Measurements from ENCODE around the gene ATL2. TPM values are rescaled to one million over a fixed set of nuclear protein-coding genes. Genes with fewer than 3 reads are reported as not detected.
"Not testable (repeated sequence)": the region's sequence is repeated elsewhere in the genome, so short reads cannot be mapped to it uniquely, and the experiment has no call there.

Gene ATL2
- total RNA-seq, 2 experiments from 2014 or later = 52.8 to 54.5 TPM

GRCh38 chr2:38415023-38415422, 38.0 kb upstream of the ATL2 start:
- Mint-ChIP-seq H3K4me1 (ENCODE audit: low read depth) (no peaks in the 10 kb centered on the region), H3K36me3 (ENCODE audit: low read depth) (peaks cover 10% of the 10 kb centered on the region), H3K27me3 (no peaks in the 10 kb centered on the region), H3K4me3 (no peak overlapping the region), H3K9me3 (peaks cover 12% of the 10 kb centered on the region), H3K27ac (no peak overlapping the region)
- TF ChIP-seq CTCF (IDR thresholded peaks at IDR 0.05) = no peak
- ChIA-PET POLR2A (no interaction called here), CTCF (interaction anchor here (1.4 to 1.5 kb wide), 2 partner anchors 36 to 93 kb away, joined by 3 read pairs; no protein-coding TSS in a partner anchor)
- intact Hi-C loops (cut with micrococcal nuclease) = no loop called here
- ATAC-seq = no peak
- DNase-seq = no peak

GRCh38 chr2:38412235-38412871, 35.3 kb upstream of the ATL2 start:
- POLR2A ChIA-PET; CTCF ChIA-PET; DNase-seq; H3K4me3 Mint-ChIP-seq; H3K27me3 Mint-ChIP-seq; H3K4me1 Mint-ChIP-seq (ENCODE audit: low read depth); H3K36me3 Mint-ChIP-seq (ENCODE audit: low read depth); intact Hi-C loops (cut with micrococcal nuclease); ATAC-seq; H3K27ac Mint-ChIP-seq: not testable (repeated sequence)
- peaks cover 12% of the 10 kb centered on the region for H3K9me3 Mint-ChIP-seq

DNA sequence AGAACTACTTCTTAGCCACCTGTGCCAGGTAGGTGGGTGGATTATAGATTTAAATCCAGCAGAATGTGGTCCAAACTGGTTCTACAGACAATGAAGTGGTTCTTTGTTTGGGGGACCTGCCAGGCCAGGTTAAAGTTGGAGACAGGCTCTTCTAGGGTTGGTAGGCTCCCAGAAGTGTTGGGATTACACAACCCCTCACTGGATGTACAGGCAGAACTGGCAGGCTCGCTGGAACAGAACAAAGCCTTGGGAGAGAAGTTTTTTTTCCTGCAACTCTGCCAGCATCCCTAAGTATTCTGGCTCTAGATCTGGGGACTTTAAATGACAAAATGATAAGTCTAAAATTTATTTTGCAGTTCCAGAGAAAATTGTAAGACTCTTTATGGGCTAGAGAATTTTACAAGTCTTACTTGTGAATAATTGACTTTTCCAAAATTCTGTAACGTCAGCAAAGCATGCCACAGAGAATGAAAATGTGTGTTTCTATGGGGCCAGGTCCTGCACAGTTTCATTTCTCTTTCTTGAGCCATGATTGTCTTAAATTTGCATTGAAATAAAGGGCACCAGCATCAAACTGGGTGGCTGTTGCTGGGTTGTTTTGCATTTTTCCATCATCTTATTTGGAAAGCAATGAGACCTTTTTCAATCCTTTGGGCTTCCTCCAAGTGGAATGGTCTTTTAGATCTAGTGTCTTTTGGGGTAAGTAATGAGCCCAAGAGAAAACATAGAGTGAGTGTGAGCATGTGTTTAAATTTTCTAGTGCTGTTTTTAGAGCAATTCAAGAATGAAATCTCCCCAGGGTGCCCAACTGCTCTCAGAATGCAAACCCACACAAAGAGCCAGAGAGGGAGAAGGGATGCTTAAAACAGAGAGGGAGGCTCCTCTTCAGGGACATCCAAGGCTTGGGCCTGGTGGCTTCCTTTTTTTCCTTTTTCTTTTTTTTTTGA, 32.4 kb upstream of the ATL2 start:
- CTCF ChIA-PET = no interaction called here
- no peak for DNase-seq

GRCh38 chr2:38407111-38407682, 30.1 kb upstream of the ATL2 start:
- Mint-ChIP-seq H3K27ac (no peak overlapping the region), H3K36me3 (ENCODE audit: low read depth) (peaks cover under 1% of the 10 kb centered on the region), H3K27me3 (no peaks in the 10 kb centered on the region), H3K9me3 (peaks cover 1% of the 10 kb centered on the region), H3K4me1 (ENCODE audit: low read depth) (no peaks in the 10 kb centered on the region), H3K4me3 (no peak overlapping the region)
- intact Hi-C loops (cut with micrococcal nuclease) = no loop called here
- ChIA-PET POLR2A (no interaction called here), CTCF (interaction anchor here (1.1 to 1.3 kb wide), 2 partner anchors 15 to 118 kb away, joined by 3 to 4 read pairs; no protein-coding TSS in a partner anchor)
- TF ChIP-seq CTCF (IDR thresholded peaks at IDR 0.05) = no peak
- DNase-seq (no peak), ATAC-seq (no peak)

More for the DNA sequence above, 32.4 kb upstream of the ATL2 start:
- ATAC-seq = no peak
- intact Hi-C loops (cut with micrococcal nuclease) = no loop called here
- Mint-ChIP-seq H3K9me3 (peaks cover 12% of the 10 kb centered on the region), H3K4me1 (ENCODE audit: low read depth) (no peaks in the 10 kb centered on the region), H3K4me3 (no peak overlapping the region), H3K27me3 (no peaks in the 10 kb centered on the region), H3K36me3 (ENCODE audit: low read depth) (peaks cover 10% of the 10 kb centered on the region), H3K27ac (no peak overlapping the region)
- POLR2A ChIA-PET = no interaction called here
- TF ChIP-seq CTCF (IDR thresholded peaks at IDR 0.05) = no peak

- ATAC-seq = no peak
- TF ChIP-seq CTCF (IDR thresholded peaks at IDR 0.05) = no peak
- Mint-ChIP-seq H3K27me3 (no peaks in the 10 kb centered on the region), H3K4me1 (ENCODE audit: low read depth) (no peaks in the 10 kb centered on the region), H3K36me3 (ENCODE audit: low read depth) (no peaks in the 10 kb centered on the region), H3K4me3 (no peak overlapping the region), H3K9me3 (peaks cover 2% of the 10 kb centered on the region), H3K27ac (no peak overlapping the region)
- intact Hi-C loops (cut with micrococcal nuclease) = no loop called here
- ChIA-PET POLR2A (no interaction called here), CTCF (interaction anchor here (1.1 to 1.6 kb wide), 3 partner anchors 15 to 118 kb away, joined by 3 to 4 read pairs (median 4); no protein-coding TSS in a partner anchor)
- DNase-seq = no peak
Measured at GRCh38 chr2:38406597-38407110, 29.6 kb upstream of the ATL2 start.
